Skeletal muscle cell (primary cell): ENCODE results near the gene COL27A1.

Experiments used
- DNase-seq: peaks from one replicate; pipeline ENCODE4 v3.0.0-alpha.2; 2010; ENCODE audit warnings: low read depth
- H3K4me3 ChIP-seq: 2 replicates; pipeline ENCODE4 v1.5.1; 2011; ENCODE audit warnings: low read depth, mild to moderate bottlenecking, control low read depth, low read length, moderate library complexity

Gene COL27A1

GRCh38 chr9:114357360-114357759 lies 202.0 kb downstream of the COL27A1 start:
- H3K4me3 ChIP-seq = no peak overlapping the region
- no peak for DNase-seq

- no peak overlapping the region for H3K4me3 ChIP-seq
- no peak for DNase-seq
Measured at GRCh38 chr9:114357911-114358328, 202.6 kb downstream of the COL27A1 start.

- H3K4me3 ChIP-seq = no peak overlapping the region
- DNase-seq = no peak
Measured at GRCh38 chr9:114359801-114360200, 204.5 kb downstream of the COL27A1 start.

GRCh38 chr9:114361542-114361941 lies 206.2 kb downstream of the COL27A1 start:
- DNase-seq = no peak
- no peak overlapping the region for H3K4me3 ChIP-seq
